Stimulated activated CD8-positive, alpha-beta memory T cell treated with anti-CD3 and anti-CD28 coated beads, Interleukin-7, amount 100 ng/mL, for 4 hours (primary cell): ENCODE data around the gene THUMPD2.
"Not testable (repeated sequence)": the region's sequence is repeated elsewhere in the genome, so short reads cannot be mapped to it uniquely, and the experiment has no call there.

Source experiments
- DNase-seq, 2 donors: peaks; one replicate each; pipeline ENCODE4 v3.0.0-alpha.2; 2020; ENCODE audit warnings: low read depth in 2 of 2

Gene THUMPD2

GRCh38 chr2:39778775-39779340 lies at the start of gene THUMPD2:
Gene THUMPD2, minus strand, starts transcription at chr2:39779258. Its CDS starts 19 bp downstream, at chr2:39779239.
- peak; percentile 31 to 60 for DNase-seq

GRCh38 chr2:39821871-39822270 lies 42.8 kb upstream of the THUMPD2 start:
- DNase-seq: no peak

- no peak for DNase-seq
Measured at GRCh38 chr2:39816845-39817244, 37.8 kb upstream of the THUMPD2 start.

GRCh38 chr2:39816428-39816827 lies 37.4 kb upstream of the THUMPD2 start:
- DNase-seq: no peak

- DNase-seq: no peak
Measured at GRCh38 chr2:39805936-39806608, 27.0 kb upstream of the THUMPD2 start.

GRCh38 chr2:39803839-39804238 lies 24.8 kb upstream of the THUMPD2 start:
- DNase-seq: no peak

- DNase-seq: no peak
Measured at GRCh38 chr2:39800752-39801151, 21.7 kb upstream of the THUMPD2 start.

GRCh38 chr2:39796134-39796533 lies 17.1 kb upstream of the THUMPD2 start:
- DNase-seq: no peak

- DNase-seq: not testable (repeated sequence)
Measured at GRCh38 chr2:39790216-39790818, 11.3 kb upstream of the THUMPD2 start.

GRCh38 chr2:39787950-39788349 lies 8.9 kb upstream of the THUMPD2 start:
- no peak for DNase-seq

GRCh38 chr2:39786761-39787522 lies 7.9 kb upstream of the THUMPD2 start:
- DNase-seq: no peak

- DNase-seq: no peak
Measured at GRCh38 chr2:39782591-39782990, 3.5 kb upstream of the THUMPD2 start.

GRCh38 chr2:39781697-39782096 lies 2.6 kb upstream of the THUMPD2 start:
- no peak for DNase-seq

- DNase-seq: no peak
Measured at GRCh38 chr2:39780825-39781600, 2.0 kb upstream of the THUMPD2 start.

GRCh38 chr2:39779927-39780326 lies 869 bp upstream of the THUMPD2 start:
- no peak for DNase-seq

- no peak for DNase-seq
Measured at GRCh38 chr2:39779341-39779851, 338 bp upstream of the THUMPD2 start.

- DNase-seq: no peak
Measured at GRCh38 chr2:39778233-39778632, 825 bp downstream of the THUMPD2 start.

- DNase-seq: no peak
Measured at GRCh38 chr2:39772812-39773152, 6.3 kb downstream of the THUMPD2 start.

- DNase-seq: no peak
Measured at GRCh38 chr2:39772086-39772811, 6.8 kb downstream of the THUMPD2 start.

- no peak for DNase-seq
Measured at GRCh38 chr2:39762448-39762847, 16.6 kb downstream of the THUMPD2 start.

- no peak for DNase-seq
Measured at GRCh38 chr2:39757156-39757555, 21.9 kb downstream of the THUMPD2 start.
